MCF 10A (cell line): Measurements from ENCODE around the gene ADGRL3. TPM values are rescaled to one million over a fixed set of nuclear protein-coding genes. Genes with fewer than 3 reads are reported as not detected.

Experiments used
- BruUV-seq: library from RNA; stranded (reverse); fragments of 400-500 nt; replicated peaks from 2 replicates; lab custom pipeline; 2021; lab: Mats Ljungman, UMichigan
- CTCF ChIA-PET: fragments of 300-600 bp; sonication (Branson Sonifier 250); formaldehyde crosslinking; extraction: SDS; loops from one replicate; lab custom pipeline; 2021; ENCODE audit warnings: antibody characterized with exemption, inconsistent platforms; lab: Yijun Ruan, JAX
- POLR2A ChIA-PET: fragments of 300-600, 350-650 bp; sonication (Branson Sonifier 250); formaldehyde crosslinking; extraction: SDS; loops from one replicate; lab custom pipeline; 2020; ENCODE audit warnings: antibody characterized with exemption, inconsistent platforms; lab: Yijun Ruan, JAX
- DNase-seq: peaks from one replicate; pipeline ENCODE4 v3.0.0-alpha.2; 2018; ENCODE audit not compliant: unreplicated experiment
- H3K27ac Mint-ChIP-seq: one replicate; pipeline ENCODE4 v1.8.0; 2022; ENCODE audit warnings: mild to moderate bottlenecking, low read depth, mixed read lengths; ENCODE audit not compliant: unreplicated experiment
- H3K27me3 Mint-ChIP-seq: one replicate; pipeline ENCODE4 v1.8.0; 2022; ENCODE audit warnings: mixed read lengths; ENCODE audit not compliant: insufficient read depth, unreplicated experiment
- H3K36me3 Mint-ChIP-seq: one replicate; pipeline ENCODE4 v1.8.0; 2022; ENCODE audit warnings: mild to moderate bottlenecking, moderate library complexity, mixed read lengths; ENCODE audit not compliant: insufficient read depth, unreplicated experiment
- H3K4me1 Mint-ChIP-seq: one replicate; pipeline ENCODE4 v1.8.0; 2022; ENCODE audit warnings: mixed read lengths; ENCODE audit not compliant: insufficient read depth, unreplicated experiment
- H3K4me3 Mint-ChIP-seq: one replicate; pipeline ENCODE4 v1.8.0; 2022; ENCODE audit warnings: mild to moderate bottlenecking, moderate library complexity, mixed read lengths; ENCODE audit not compliant: unreplicated experiment
- H3K9me3 Mint-ChIP-seq: one replicate; pipeline ENCODE4 v1.8.0; 2022; ENCODE audit warnings: mixed read lengths; ENCODE audit not compliant: unreplicated experiment
- CTCF ChIP-seq: fragments of 200-600 bp; IDR thresholded peaks from one replicate; pipeline ENCODE4 v1.8.0; 2022; ENCODE audit warnings: antibody characterized with exemption, mild to moderate bottlenecking; ENCODE audit not compliant: unreplicated experiment
- intact Hi-C: fragments of 100-400 bp; cut with micrococcal nuclease; formaldehyde crosslinking; loops from 2 replicates; pipeline ENCODE4 v1.14.1; 2022
- total RNA-seq: library from RNA; stranded (reverse); gene quantifications from 2 replicates; pipeline ENCODE4 v1.2.3, GENCODE V29; 2022

Gene ADGRL3
- total RNA-seq, 1 experiment from 2014 or later, result 3.6 TPM

GRCh38 chr4:61319156-61319555 lies 119.0 kb downstream of the ADGRL3 start:
- TF ChIP-seq CTCF, result no peak
- peaks cover 11% of the 10 kb centered on the region for H3K4me1 Mint-ChIP-seq
- ChIA-PET CTCF (no interaction called here), POLR2A (no interaction called here)
- intact Hi-C loops, result no loop called here
- H3K9me3 Mint-ChIP-seq, result peaks cover 10% of the 10 kb centered on the region
- no TSS peak for BruUV-seq
- no peaks in the 10 kb centered on the region for H3K36me3 Mint-ChIP-seq
- DNase-seq, result no peak
- H3K27ac Mint-ChIP-seq, result no peak overlapping the region
- no peaks in the 10 kb centered on the region for H3K27me3 Mint-ChIP-seq
- no peak overlapping the region for H3K4me3 Mint-ChIP-seq

- Mint-ChIP-seq H3K9me3 (peaks cover 10% of the 10 kb centered on the region), H3K4me1 (peaks cover 11% of the 10 kb centered on the region), H3K36me3 (no peaks in the 10 kb centered on the region), H3K27me3 (no peaks in the 10 kb centered on the region), H3K4me3 (no peak overlapping the region), H3K27ac (no peak overlapping the region)
- ChIA-PET CTCF (no interaction called here), POLR2A (interaction anchor here (0.7 kb wide), 1 partner anchor 74 kb away, joined by 3 read pairs; no protein-coding TSS in a partner anchor)
- intact Hi-C loops, result no loop called here
- no TSS peak for BruUV-seq
- DNase-seq, result no peak
- no peak for TF ChIP-seq CTCF
Measured at GRCh38 chr4:61320154-61320553, 120.0 kb downstream of the ADGRL3 start.

- no peaks in the 10 kb centered on the region for H3K27me3 Mint-ChIP-seq
- peaks cover 10% of the 10 kb centered on the region for H3K9me3 Mint-ChIP-seq
- TF ChIP-seq CTCF, result no peak
- POLR2A ChIA-PET, result interaction anchor here (0.7 kb wide), 1 partner anchor 74 kb away, joined by 3 read pairs; no protein-coding TSS in a partner anchor
- no peak for DNase-seq
- H3K36me3 Mint-ChIP-seq, result no peaks in the 10 kb centered on the region
- CTCF ChIA-PET, result no interaction called here
- peaks cover 11% of the 10 kb centered on the region for H3K4me1 Mint-ChIP-seq
- H3K27ac Mint-ChIP-seq, result no peak overlapping the region
- intact Hi-C loops, result no loop called here
- H3K4me3 Mint-ChIP-seq, result no peak overlapping the region
- no TSS peak for BruUV-seq
Measured at GRCh38 chr4:61320631-61321030, 120.5 kb downstream of the ADGRL3 start.

- CTCF ChIA-PET, result interaction anchor here (0.6 kb wide), 1 partner anchor 163 kb away, joined by 4 read pairs; no protein-coding TSS in a partner anchor
- DNase-seq, result no peak
- intact Hi-C loops, result no loop called here
- Mint-ChIP-seq H3K27me3 (no peaks in the 10 kb centered on the region), H3K9me3 (peaks cover 12% of the 10 kb centered on the region), H3K4me3 (no peak overlapping the region), H3K4me1 (no peaks in the 10 kb centered on the region), H3K36me3 (no peaks in the 10 kb centered on the region), H3K27ac (no peak overlapping the region)
- POLR2A ChIA-PET, result no interaction called here
- no peak for TF ChIP-seq CTCF
- no TSS peak for BruUV-seq
Measured at GRCh38 chr4:61332693-61333092, 132.6 kb downstream of the ADGRL3 start.
